EL (cell line): ENCODE measurements around the gene CDSN.

Experiments used
- DNase-seq: peaks from one replicate; pipeline ENCODE4 v3.0.0-alpha.2; 2016

The CDSN gene

DNA sequence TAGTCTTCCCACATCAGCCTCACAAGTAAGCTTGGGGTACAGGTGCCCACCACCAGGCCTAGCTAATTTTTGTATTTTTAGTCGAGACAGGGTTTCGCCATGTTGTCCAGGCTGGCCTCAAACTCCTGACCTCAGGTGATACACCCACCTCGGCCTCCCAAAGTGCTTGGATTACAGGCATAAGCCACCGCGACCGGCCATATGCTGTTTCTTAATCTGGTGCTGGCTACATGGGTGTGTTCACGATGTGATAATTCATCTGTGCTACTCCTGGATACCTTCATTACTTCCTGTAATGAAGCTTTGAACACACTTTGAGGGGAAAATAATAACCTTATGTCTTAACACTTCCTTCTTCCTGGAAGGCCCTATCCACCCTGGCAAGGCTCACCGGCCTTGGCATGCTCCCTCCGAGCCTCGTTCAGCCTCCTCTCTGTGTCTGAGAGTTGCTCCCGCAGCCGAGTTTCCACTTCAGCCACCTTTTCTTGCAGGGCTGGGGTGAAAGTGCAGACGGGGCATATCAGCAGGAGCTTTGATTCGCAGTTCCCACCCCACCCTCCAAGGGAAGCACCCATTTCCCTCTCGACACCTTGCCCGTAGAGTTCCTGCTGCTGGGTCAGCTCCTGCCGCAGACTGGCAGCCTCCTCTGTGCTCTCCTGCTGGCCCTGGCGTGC lies 24.2 kb upstream of the CDSN start:
- no peak for DNase-seq

DNA sequence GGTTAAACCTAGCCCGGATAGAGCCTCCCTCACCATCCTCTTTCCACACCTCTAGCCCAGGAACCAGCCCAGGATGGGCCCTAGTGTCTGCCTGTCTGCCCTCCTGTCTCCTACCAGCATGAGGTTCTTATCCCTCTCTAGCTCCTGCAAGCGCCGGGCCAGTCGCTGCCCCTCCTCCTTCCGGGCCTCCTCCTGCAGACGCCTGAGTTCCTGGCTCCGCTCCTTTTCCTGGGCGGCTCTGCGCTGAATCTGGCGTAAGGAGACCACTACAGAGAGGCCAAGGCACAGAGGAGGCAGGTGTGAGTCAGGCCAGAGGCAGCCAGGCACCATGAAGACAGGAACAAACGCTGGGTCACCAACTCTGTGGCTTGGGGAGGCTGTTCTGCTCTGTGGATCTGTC lies 22.9 kb upstream of the CDSN start:
- DNase-seq = peak; percentile 91

DNA sequence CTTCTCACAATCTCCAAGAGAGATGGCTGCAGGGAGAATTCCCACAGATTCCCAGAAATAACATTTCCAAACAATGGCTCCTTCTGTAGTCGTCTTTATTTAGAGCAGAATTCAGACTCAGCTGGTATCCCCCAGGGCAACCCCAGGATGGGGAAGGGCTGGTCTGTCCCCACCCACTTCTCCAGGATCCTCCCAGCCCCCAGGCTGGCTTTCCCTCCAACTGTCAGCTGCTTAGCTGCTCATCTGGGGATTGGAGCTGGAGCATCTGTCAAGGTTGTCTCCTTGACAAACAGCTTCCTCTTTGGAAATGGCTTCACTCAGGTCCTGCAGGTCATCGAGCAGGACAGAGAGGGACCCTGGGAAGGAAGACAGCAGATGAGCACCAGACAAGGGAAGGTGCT lies 22.1 kb upstream of the CDSN start:
- no peak for DNase-seq

DNA sequence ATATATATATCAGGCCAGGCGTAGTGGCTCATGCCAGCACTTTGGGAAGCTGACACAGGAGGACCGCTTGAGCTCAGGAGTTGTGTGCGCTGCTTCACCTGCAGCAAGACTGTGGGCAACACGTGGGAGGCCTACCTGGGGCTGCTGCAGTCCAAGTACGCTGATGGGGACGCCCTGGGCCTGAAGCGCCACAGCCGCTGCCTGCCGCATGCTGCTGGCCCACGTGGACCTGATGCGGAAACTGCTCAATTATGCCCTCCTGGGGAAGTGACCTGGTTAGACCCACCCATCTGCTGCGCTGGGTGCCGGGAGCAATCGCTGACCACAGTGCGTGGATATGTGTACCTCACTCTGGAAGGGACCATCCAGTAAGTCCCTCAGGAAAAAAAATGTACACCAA lies 20.4 kb upstream of the CDSN start:
- DNase-seq = no peak

DNA sequence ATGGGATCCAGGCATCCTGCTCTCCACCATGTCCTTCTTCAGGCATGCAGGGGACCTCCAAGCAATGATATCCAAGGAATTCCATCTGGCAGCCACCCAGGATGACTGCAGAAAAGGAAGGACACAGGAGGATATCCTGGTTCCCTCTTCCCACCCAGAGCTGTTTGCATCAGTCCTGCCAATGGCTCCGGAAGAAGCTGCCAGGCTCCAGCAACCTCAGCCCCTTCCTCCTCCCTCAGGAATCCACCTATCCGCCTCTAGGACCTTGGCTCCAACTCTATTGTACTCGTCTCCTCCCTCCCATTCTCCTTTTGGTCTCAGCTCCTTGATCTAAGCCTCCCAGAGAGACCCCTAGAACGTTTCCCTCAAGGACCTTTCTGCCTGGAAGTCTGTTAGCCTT lies 19.4 kb upstream of the CDSN start:
- DNase-seq = peak; percentile 78

DNA sequence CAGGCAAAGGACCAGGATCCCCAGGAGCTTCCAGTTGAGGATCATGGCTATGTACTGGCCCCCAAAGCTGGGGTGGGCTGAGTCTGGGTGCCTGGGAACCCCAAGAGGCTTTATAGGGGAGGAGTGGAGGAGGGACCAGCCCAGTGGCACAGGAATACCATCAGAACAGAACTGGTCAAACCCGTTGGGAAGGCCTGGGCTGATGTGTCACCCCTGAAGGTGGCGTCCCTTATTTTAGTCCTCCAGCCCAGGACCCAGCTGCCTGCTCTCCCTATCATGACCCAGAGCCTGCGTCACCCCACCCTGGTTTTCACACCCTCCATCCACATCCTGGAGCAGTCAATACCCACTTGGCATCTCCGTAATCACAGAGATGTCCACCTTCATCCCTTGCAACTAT lies 18.7 kb upstream of the CDSN start, which contains the start of gene PSORS1C2:
Gene PSORS1C2, minus strand, starts transcription at position 85 of the 400 bp plus-strand sequence. Its CDS starts 40 bp downstream, at position 45.
- no peak for DNase-seq

DNA sequence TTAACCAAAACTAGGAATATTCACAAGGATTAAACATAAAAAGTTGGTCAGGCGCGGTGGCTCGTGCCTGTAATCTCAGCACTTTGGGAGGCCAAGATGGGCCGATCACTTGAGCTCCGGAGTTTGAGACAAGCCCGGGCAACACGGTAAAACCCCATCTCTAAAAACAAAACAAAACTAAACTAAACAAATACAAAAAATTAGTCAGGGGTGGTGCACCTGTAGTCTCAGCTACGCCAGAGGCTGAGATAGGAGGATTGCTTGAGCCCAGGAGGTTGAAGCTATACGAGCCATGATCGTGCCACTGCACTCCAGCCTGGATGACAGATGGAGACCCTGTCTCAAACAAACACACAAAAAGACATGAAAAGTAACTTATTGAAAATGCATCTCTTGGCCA lies 15.5 kb upstream of the CDSN start:
- no peak for DNase-seq

DNA sequence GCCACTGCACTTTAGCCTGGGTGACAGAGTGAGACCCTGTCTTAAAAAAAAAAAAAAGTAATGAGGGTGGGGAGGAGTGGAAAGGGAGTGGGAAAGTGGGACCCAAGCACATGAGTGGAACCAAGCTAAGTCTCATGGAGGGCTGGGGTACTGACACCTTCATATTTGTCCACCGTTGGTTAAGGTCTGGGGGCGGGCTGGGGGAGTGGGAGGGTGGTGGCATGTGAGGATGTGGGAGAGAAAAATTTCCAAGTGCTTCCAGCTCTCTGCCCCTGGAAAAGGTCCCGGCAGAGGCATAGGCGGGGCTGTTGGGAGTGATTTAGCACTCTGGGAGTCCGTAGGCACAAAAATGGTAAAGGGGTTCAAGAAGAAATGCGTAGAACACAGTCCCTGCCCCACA lies 12.6 kb upstream of the CDSN start:
- no peak for DNase-seq

DNA sequence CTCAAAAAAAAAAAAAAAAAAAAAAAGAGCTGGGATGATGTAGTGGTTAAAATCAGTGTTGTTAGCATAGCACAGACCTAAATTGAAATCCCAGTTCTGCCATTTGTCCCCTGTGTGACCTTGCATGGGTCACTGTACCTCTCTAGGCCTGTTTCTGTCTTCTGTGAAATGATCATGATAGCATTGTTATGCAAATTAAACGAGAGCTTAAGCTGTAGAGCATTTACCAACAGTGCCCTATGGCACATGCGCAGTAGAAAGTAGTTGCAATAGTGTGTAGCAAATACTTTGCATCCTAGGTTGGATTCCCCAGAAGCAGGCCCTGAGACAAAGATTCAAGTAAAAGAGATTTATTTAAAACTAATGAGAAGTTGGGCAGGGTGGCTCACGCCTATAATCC lies 11.3 kb upstream of the CDSN start:
- no peak for DNase-seq

DNA sequence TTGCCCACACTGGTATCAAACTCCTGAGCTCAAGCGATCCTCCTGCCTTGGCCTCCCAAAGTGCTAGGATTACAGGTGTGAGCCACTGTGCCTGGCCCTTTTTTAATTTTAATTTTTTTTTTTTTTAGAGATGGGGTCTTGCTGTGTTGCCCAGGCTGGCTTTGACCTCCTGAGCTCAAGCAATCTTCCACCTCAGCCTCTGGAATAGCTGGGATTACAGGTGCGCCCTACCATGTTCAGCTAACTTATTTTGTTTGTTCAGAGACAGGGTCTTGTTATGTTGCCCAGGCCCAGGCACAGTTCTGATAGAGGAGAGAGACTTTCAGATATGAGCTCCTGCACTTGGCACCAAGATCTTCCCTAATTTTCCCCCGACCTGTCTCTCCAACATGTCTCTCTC lies 10.5 kb upstream of the CDSN start:
- DNase-seq = no peak

DNA sequence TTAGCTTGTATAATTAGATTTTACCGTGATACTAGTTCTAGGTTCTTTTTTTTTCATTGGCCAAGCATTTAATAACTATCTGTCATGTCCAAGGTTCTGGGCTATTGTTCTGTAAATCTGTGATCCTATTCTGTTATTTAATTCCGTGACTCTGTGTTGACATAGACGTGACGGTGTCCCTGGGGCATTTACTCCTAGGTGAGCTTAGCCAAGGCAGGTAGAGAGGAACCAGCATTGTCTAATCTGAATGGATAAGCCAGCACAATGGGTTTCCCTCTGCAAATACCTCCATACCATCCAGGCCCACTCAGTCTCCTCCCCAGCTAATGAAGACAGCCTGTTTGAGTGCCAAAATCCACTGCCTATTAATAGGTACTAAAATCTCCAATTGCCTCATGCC lies 8.9 kb upstream of the CDSN start:
- no peak for DNase-seq

DNA sequence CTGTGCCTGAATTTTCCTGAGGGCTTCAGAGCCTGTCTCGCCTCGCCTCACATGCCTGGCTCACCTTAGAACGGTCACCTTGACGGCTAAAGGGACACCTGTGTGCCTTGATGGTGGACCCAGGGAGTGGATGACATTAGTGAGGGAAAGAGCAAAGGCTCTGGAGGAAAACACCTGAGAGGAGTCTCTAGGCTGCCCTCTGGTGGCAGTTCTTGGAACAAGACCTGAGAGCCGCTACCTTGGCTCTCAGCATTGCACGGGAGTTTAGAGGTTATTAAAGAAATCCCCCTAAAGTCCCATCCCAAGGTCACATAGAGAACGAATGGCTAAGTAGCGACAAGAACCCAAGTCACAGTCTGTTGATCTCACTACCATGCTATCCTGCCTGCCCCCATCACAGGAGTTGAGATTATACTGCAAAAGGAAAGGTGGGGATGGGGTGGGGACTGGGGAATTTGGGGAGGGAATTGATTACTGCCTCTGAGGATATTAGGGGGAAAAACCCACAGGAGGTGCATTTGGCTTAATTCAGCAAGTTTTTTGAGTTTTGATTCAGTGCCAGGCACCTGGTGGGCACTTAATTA lies 7.9 kb upstream of the CDSN start:
- DNase-seq = peak; percentile 48

DNA sequence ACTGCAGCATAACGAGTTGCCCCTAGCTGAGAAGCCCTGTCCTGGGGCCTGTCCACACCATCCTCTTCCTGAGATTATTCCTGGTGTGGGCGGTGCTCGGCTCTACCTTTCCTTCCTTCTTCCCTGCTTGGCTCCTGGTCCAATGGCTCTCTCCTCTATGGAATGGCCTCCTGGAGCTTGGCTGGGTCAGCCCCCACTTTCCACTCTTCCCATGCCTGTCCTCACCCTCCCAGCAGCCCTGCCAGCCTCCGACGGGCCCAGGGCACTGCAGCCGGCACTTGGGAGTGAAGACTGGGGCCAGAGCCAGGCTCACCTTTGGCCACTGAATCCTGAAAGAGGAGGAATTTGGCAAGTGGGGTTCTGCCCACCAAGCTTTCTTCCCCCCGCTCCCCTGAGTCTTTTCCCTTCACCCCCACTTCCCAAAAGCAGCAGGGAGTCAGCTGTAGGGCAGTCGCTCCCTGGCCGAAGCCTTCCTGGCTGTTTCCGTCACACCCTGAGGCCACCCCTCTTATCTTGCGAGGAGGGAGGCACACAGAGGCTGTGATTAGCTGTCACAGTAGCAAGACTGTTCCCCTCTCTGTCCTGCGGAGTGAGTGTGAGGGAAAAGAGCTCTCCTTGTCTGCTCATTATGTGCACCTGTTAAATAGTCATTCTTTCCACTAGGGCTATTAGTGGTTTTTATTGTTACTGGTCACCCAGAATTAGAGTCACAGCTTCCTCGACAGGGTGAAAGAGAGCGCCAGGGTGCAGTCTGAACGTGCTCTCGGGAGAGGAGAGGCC lies 6.3 kb upstream of the CDSN start:
- no peak for DNase-seq

DNA sequence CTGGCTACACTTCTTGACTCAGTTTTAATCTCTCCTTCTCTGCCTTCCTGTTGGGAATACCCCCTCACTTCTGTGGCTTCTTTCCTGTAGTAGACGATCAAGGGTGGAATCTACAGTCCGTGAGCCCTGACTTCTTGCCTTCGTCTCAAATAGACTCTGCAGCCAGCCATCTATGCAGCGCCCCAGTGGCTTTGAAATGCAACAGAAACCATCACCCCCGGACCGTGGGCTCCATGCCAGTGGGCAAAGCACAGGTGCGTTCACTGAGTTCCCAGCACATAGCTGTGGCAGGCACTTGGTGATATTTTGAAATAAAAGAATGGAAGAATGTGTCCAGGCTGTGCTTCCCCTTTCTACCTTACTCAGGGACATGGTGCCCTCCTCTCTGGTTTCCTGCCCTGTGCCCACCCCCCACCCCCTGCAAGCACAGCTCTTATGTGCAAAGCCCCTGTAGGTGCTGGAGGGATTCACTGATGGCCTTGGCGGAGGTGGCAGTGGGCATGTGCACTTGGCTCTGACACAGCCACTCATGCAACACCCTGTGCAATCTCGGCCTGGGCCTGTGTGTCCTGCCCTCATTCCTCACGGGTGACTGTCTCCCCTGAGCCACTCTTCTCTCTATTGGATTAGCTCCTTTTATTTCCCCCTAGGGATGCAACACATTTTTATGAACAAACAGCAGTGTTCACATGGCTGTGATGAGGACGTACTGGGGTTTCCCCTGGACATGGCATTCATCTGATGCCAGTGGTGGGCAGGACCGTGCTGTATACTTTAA lies 5.5 kb upstream of the CDSN start:
- peak; percentile 83 for DNase-seq

DNA sequence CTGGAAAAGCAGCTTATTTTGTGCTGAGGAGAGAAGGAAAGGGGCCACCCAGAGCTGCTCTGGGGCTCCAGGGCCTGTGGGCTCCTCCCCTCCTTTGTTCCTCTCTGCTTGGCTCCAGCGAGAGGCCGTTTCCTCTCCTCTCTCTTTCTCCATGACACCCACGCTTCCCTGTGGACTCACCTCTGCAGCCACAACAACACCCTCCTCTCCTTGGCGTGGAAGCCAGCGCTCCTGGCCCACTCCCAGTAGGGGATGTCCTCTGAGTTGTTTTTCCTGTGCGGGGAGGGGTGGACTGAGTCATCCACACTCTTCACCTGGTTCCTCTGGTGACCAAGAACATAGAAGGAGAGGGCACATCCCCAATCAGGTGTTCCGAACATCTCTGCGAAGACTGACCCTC lies 4.9 kb upstream of the CDSN start:
- no peak for DNase-seq

DNA sequence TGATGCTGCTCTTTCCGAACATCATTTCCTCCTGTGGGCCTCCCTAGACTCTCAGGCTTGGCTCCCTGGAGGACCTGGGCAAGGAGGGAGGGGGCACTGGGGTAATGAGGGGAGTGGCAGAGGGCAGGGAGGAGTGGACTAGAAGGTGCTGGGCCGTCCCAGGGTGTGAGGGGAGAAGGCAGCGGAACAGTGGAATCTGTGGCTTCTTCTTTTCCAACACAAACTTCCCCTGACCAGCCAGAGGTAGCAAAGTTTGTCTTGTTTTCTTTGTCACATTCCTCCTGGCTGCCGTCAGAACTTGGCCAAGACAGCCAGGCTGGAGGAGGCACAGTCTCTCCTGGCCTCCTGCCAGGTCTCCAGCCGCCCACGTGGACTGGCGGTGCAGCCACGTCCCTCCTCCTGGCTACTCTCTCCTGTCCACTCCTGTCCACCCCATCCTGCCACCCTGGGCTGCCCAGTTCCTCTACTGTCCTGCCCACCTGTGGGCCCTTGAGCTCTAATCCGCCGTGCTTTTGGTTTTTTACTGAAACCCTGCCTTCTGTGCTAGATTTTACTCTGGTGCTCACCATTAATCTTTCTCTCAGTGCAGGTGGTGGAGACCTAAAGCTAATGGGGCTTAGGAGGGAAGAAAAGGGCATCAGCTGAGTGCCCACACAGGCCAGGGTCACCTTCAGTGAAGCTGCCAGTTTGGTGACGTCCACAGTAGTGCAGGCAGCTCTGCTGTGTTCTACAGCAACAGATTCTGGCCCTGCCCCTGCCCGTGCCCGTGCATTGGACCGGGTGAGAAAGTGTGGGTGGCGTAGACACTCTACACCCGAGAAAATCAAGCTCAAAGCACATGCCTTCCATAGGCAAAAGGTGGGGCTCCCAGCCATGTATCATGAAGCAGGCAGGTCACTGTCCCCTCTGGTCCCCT lies 2.8 kb upstream of the CDSN start:
- peak; percentile 91 for DNase-seq

DNA sequence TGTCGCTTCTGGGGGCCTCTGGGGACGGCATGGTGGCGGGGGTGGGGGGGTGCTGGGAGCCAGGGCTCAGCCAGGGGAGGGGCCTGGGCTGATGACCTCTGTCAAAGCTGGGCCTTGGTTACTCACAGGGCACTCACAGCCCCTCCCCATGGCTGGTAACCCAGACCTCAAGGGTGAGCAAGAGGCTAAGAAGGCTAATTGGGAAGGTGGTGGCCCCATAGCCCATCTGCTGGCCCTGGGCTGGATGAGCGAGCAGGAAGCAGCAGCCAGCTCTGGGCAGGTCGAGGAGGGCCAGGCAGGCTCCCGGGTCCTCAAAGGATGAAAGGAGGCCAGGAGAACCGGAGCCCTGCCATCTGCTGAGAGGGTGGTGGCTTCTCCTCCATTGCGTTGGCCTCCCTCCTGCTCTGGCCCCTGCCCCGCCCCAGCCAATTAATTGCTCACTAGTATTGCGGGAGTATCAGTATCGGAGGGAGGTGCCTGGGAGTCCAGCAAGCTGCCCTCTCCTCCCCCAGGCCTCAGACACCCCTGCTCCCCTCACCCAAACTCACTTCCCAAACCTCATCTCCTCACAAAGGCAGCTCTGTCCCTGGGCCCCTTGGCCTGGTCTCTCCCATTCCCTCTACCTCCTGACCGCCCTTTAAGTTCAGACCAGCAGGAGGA lies 1.0 kb upstream of the CDSN start:
- no peak for DNase-seq

DNA sequence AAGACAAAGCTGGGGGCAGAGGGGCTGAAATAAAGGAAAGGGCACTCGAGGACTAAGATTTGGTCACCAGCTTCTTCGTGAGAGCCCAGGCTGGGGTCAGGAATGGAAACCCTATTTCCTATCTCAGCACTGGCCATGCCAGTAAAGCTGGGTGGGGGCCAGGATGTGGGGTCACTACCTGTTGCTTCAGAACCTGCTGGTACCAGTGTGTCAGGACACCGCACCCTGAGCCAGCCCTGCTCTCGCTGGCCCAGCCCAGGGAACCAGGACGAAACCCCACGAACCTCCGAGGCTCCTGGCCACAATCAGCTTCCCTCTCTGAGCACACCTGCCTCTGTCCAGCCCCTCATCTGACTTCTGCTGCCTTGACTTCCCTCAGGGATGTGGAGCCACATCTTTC lies 2.1 kb downstream of the CDSN start:
- DNase-seq = no peak

DNA sequence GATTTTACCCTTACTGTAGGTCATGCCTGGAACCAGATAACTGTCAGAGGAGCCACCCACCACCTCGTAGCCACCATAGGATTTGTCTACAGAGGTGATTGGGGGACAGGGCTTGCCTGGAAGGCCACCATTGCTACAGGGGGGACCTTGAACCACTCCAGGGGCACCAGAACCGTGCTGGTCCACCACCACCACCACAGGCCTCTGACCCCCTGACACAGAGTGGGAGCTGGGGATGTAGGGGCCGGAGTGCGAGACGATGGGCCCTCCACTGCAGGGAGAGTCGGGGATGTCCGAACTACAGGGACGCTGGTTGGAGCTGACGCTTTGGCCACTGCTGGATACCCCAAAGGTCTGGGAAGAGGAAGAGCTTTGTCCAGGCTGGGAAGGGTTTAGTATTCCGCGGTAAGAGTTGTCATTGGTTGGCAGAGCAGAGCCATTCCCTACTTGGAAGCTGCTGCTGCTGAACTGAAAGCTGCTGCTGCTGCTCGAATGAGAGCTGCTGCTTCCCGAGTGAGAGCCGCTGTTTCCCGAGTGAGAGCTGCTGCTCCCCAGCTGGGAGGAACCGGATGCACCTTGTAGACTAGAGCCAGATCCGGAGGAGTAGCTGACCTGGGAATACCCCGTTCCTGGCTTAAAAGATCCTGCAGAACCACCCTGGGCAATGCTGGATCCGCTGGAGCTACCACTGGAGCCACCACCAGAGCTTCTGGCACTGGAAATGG lies 3.4 kb downstream of the CDSN start:
- no peak for DNase-seq

DNA sequence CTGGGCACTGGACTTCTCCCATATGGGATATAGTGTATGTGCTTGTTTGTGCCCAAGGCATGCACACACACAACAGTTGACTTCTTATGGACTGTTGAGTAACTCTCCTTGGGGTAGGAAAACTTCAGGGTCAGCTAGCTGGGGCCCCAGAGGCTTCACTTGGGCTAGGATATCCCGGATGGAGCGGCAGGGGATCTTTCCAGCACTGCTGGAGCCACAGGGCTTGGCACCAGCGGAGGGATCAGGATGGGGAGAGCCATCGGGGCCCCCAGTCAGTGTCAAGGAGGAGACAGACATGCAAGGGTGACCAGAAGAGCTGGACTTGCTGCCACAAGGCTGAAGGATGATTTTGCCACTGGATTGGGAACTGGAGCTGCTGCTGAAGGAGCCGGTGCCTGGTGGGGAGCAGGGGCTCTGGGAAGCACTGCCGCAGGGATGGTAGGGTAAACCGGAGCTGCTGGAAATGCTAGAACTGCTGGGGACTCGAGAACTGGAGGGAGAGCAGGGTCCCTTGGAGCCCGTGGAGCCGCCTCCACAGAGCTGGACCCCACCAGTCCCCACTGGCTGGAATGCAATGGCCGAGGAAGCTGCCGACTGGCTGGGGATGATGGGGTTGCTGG lies 4.2 kb downstream of the CDSN start:
- no peak for DNase-seq
